Stomach (tissue), 9 donors: ENCODE results near the gene KHDRBS2. TPM values are rescaled to one million over a fixed set of nuclear protein-coding genes. Genes with fewer than 3 reads are reported as not detected.

Source experiments
- DNase-seq, 2 donors: peaks; one replicate each; pipeline versions ENCODE4 v3.0.0 to v3.0.0-alpha.2; 2013 to 2019
- H3K27ac ChIP-seq, 5 donors: fragments of 200-600 bp in 4 of 5; sonication (generic) in 4 of 5; one replicate each; pipeline ENCODE4 v1.5.1; 2013 to 2019; ENCODE audit warnings: mild to moderate bottlenecking in 1 of 5, moderate library complexity in 1 of 5
- H3K27me3 ChIP-seq, 3 donors: fragments of 200-600 bp; sonication (generic); one replicate each; pipeline ENCODE4 v1.5.1; 2017 to 2019; ENCODE audit warnings: mixed run types in 1 of 3
- H3K36me3 ChIP-seq, 4 donors: fragments of 200-600 bp; sonication (generic); 1 replicate in 3 of 4; 2 replicates in 1 of 4; pipeline ENCODE4 v1.5.1; 2016 to 2019
- H3K4me1 ChIP-seq, 4 donors: fragments of 200-600 bp; sonication (generic); one replicate each; pipeline ENCODE4 v1.5.1; 2016 to 2019
- H3K4me3 ChIP-seq, 4 donors: fragments of 200-600 bp; sonication (generic) in 3 of 4; one replicate each; pipeline ENCODE4 v1.5.1; 2016 to 2019; ENCODE audit warnings: mild to moderate bottlenecking in 1 of 4
- H3K9me3 ChIP-seq, 4 donors: fragments of 200-600 bp; sonication (generic); one replicate each; pipeline ENCODE4 v1.5.1; 2016 to 2019
- CTCF ChIP-seq, 7 experiments: fragments of 450-650 bp in 4 of 7; fragments of 200-600 bp in 3 of 7; sonication (generic) in 3 of 7; IDR thresholded peaks; one replicate each; pipeline ENCODE4 v1.5.1; 2016 to 2019; ENCODE audit warnings: antibody characterized with exemption in 7 of 7, control low read depth in 2 of 7, mild to moderate bottlenecking in 1 of 7
- EP300 ChIP-seq: sonication (generic); formaldehyde crosslinking; IDR thresholded peaks from one replicate; pipeline ENCODE4 v1.6.1; 2017; ENCODE audit warnings: antibody characterized with exemption
- POLR2A ChIP-seq, 4 donors: fragments of 450-650 bp; IDR thresholded peaks; one replicate each; pipeline ENCODE4 v1.6.1; 2016; ENCODE audit warnings: antibody characterized with exemption in 4 of 4, control low read depth in 2 of 4, mild to moderate bottlenecking in 1 of 4, moderate library complexity in 1 of 4
- POLR2AphosphoS5 ChIP-seq, 3 donors: sonication (generic); formaldehyde crosslinking; IDR thresholded peaks; one replicate each; pipeline ENCODE4 v1.6.1; 2016; ENCODE audit warnings: antibody characterized with exemption in 3 of 3
- WGBS, 5 donors: extraction: QIAGEN DNeasy Blood & Tissue Kit in 3 of 5; methylation state at CpG; one replicate each; pipeline versions ENCODE4 v1.1.5 to v1.1.7; 2013 to 2018; 5-methylcytosine and 5-hydroxymethylcytosine counted together
- intact Hi-C: fragments of 100-400 bp; cut with DNase I; formaldehyde crosslinking; loops from one replicate; pipeline ENCODE4 v1.15.1; 2023; ENCODE audit warnings: low total_unique reads
- polyA plus RNA-seq, 3 donors: library from polyadenylated mRNA; stranded (reverse); fragments of 200-250 nt; gene quantifications; one replicate each; pipeline ENCODE4 v1.2.3, GENCODE V29; 2013
- total RNA-seq, 5 donors: library from RNA; depleted of rRNA; stranded (reverse); fragments of >200 nt; gene quantifications; one replicate each; pipeline versions ENCODE4 v1.1.0 to v1.2.3, GENCODE V29; 2014 to 2016
- donor health status: healthy with polysubstance abuse.
- donor health status: Bipolar disorder and iron deficiency.
- donor health status: healthy.

The KHDRBS2 gene
- total and polyA plus RNA-seq, 8 donors: 0.45 to 0.87 (median 0.73) TPM; not detected in 5

GRCh38 chr6:61959196-61959595 is 326.8 kb downstream of the KHDRBS2 start:
- DNase-seq: no peak
- no peak for TF ChIP-seq EP300
- TF ChIP-seq CTCF (IDR thresholded peaks at IDR 0.05): no peak
- no peak for TF ChIP-seq POLR2AphosphoS5 (IDR thresholded peaks at IDR 0.05)
- TF ChIP-seq POLR2A (IDR thresholded peaks at IDR 0.05): no peak
- Histone ChIP-seq H3K4me3 (no peak overlapping the region), H3K27me3 (no peaks in the 10 kb centered on the region), H3K27ac (no peak overlapping the region), H3K36me3 (no peaks in the 10 kb centered on the region), H3K9me3 (peaks cover 0 to 25% (median 12%) of the 10 kb centered on the region in 4 donors), H3K4me1 (no peaks in the 10 kb centered on the region)
- WGBS, 5 donors: 94 to 96% (median 95%) methylated on average over 2 of the region's 2 CpGs
- intact Hi-C loops: no loop called here

GRCh38 chr6:61953851-61954250 is 332.2 kb downstream of the KHDRBS2 start:
- intact Hi-C loops: no loop called here
- no peak overlapping the region for H3K27ac ChIP-seq
- no peak for TF ChIP-seq POLR2A (IDR thresholded peaks at IDR 0.05)
- no peak for TF ChIP-seq POLR2AphosphoS5 (IDR thresholded peaks at IDR 0.05)
- no peak for TF ChIP-seq EP300
- no peak for TF ChIP-seq CTCF (IDR thresholded peaks at IDR 0.05)

GRCh38 chr6:61951586-61951985 is 334.4 kb downstream of the KHDRBS2 start:
- DNase-seq: no peak
- peaks cover 0 to 10% (median 0%) of the 10 kb centered on the region in 4 donors for H3K9me3 ChIP-seq
- TF ChIP-seq POLR2AphosphoS5 (IDR thresholded peaks at IDR 0.05): no peak
- TF ChIP-seq CTCF (IDR thresholded peaks at IDR 0.05): no peak
- TF ChIP-seq EP300: no peak
- no peak for TF ChIP-seq POLR2A (IDR thresholded peaks at IDR 0.05)
- 21 to 50% (median 28%) methylated on average over 1 of the region's 1 CpG for WGBS, 5 donors
- no peaks in the 10 kb centered on the region for H3K27me3 ChIP-seq
- no peak overlapping the region for H3K27ac ChIP-seq
- intact Hi-C loops: no loop called here
- no peaks in the 10 kb centered on the region for H3K36me3 ChIP-seq
- no peaks in the 10 kb centered on the region for H3K4me1 ChIP-seq
- H3K4me3 ChIP-seq: no peak overlapping the region

More at GRCh38 chr6:61953851-61954250, 332.2 kb downstream of the KHDRBS2 start:
- H3K4me1 ChIP-seq: no peaks in the 10 kb centered on the region
- H3K4me3 ChIP-seq: no peak overlapping the region
- no peak for DNase-seq
- H3K36me3 ChIP-seq: no peaks in the 10 kb centered on the region
- no peaks in the 10 kb centered on the region for H3K27me3 ChIP-seq
- peaks cover 0 to 25% (median 12%) of the 10 kb centered on the region in 4 donors for H3K9me3 ChIP-seq

GRCh38 chr6:61950811-61951210 is 335.2 kb downstream of the KHDRBS2 start:
- intact Hi-C loops: no loop called here
- Histone ChIP-seq H3K9me3 (peaks cover 0 to 2% (median 0%) of the 10 kb centered on the region in 4 donors), H3K4me1 (no peaks in the 10 kb centered on the region), H3K36me3 (no peaks in the 10 kb centered on the region), H3K27me3 (no peaks in the 10 kb centered on the region), H3K27ac (no peak overlapping the region), H3K4me3 (no peak overlapping the region)
- no peak for DNase-seq
- no peak for TF ChIP-seq EP300
- TF ChIP-seq POLR2AphosphoS5 (IDR thresholded peaks at IDR 0.05): no peak
- TF ChIP-seq CTCF (IDR thresholded peaks at IDR 0.05): no peak
- TF ChIP-seq POLR2A (IDR thresholded peaks at IDR 0.05): no peak
- 76 to 92% (median 88%) methylated on average over 1 of the region's 1 CpG for WGBS, 5 donors
